Liver (tissue), 9 donors: ENCODE results near the gene SHB. TPM values are rescaled to one million over a fixed set of nuclear protein-coding genes. Genes with fewer than 3 reads are reported as not detected.

ENCODE experiments used
- DNase-seq: peaks from one replicate; pipeline ENCODE4 v3.0.0-alpha.2; 2017; ENCODE audit warnings: low spot score
- H3K27ac ChIP-seq, 2 donors: one replicate each; pipeline ENCODE4 v1.7.0; 2013; ENCODE audit warnings: inconsistent platforms in 2 of 2, low read length in 2 of 2, control low read depth in 1 of 2, low read depth in 1 of 2, mild to moderate bottlenecking in 1 of 2
- H3K27me3 ChIP-seq, 4 donors: one replicate each; pipeline versions ENCODE4 v1.6.1 to v1.7.0; 2013; ENCODE audit warnings: low read length in 3 of 4, inconsistent platforms in 1 of 4, mild to moderate bottlenecking in 1 of 4, moderate library complexity in 1 of 4; ENCODE audit not compliant: control insufficient read depth in 4 of 4, insufficient read depth in 4 of 4
- H3K36me3 ChIP-seq, 4 donors: one replicate each; pipeline versions ENCODE4 v1.6.1 to v1.7.0; 2013; ENCODE audit warnings: low read length in 3 of 4, mild to moderate bottlenecking in 3 of 4, low read depth in 1 of 4, moderate library complexity in 1 of 4; ENCODE audit not compliant: control insufficient read depth in 4 of 4, insufficient read depth in 3 of 4
- H3K4me1 ChIP-seq, 4 donors: one replicate each; pipeline versions ENCODE4 v1.6.1 to v1.7.0; 2013; ENCODE audit warnings: low read length in 3 of 4, mild to moderate bottlenecking in 3 of 4, moderate library complexity in 1 of 4; ENCODE audit not compliant: control insufficient read depth in 4 of 4, insufficient read depth in 4 of 4
- H3K4me3 ChIP-seq, 3 donors: one replicate each; pipeline versions ENCODE4 v1.6.1 to v1.7.0; 2013; ENCODE audit warnings: low read length in 3 of 3, control low read depth in 1 of 3, low read depth in 1 of 3, mild to moderate bottlenecking in 1 of 3
- H3K9ac ChIP-seq, 2 donors: one replicate each; pipeline ENCODE4 v1.7.0; 2013; ENCODE audit warnings: low read length in 2 of 2, mild to moderate bottlenecking in 2 of 2, moderate library complexity in 2 of 2, control low read depth in 1 of 2, low read depth in 1 of 2
- H3K9me3 ChIP-seq, 4 donors: one replicate each; pipeline versions ENCODE4 v1.6.1 to v1.7.0; 2013; ENCODE audit warnings: low read length in 3 of 4; ENCODE audit not compliant: control insufficient read depth in 4 of 4
- ATF3 ChIP-seq: IDR thresholded peaks from 2 replicates; pipeline ENCODE4 v1.6.1; 2016; ENCODE audit warnings: antibody characterized with exemption
- CTCF ChIP-seq: fragments of 150-350 bp; IDR thresholded peaks from 2 replicates; pipeline ENCODE4 v1.5.1; 2017; ENCODE audit warnings: improper control_type of control experiment, low read depth, low read length; ENCODE audit not compliant: missing input control
- EGR1 ChIP-seq, 2 donors: IDR thresholded peaks; 2 replicates each; pipeline ENCODE4 v1.6.1; 2016 to 2018; ENCODE audit warnings: antibody characterized with exemption in 2 of 2, low read depth in 2 of 2
- FOXA1 ChIP-seq: IDR thresholded peaks from 2 replicates; pipeline ENCODE4 v1.6.1; 2016; ENCODE audit warnings: antibody characterized with exemption
- FOXA2 ChIP-seq: IDR thresholded peaks from 2 replicates; pipeline ENCODE4 v1.6.1; 2016; ENCODE audit warnings: antibody characterized with exemption
- GABPA ChIP-seq, 2 donors: IDR thresholded peaks in 1 of 2; conservative IDR thresholded peaks in 1 of 2; 2 replicates each; pipeline ENCODE4 v1.6.1; 2016; ENCODE audit warnings: antibody characterized with exemption in 2 of 2, mild to moderate bottlenecking in 1 of 2, moderate library complexity in 1 of 2
- HNF4A ChIP-seq, 2 donors: conservative IDR thresholded peaks; 2 replicates each; pipeline ENCODE4 v1.6.1; 2016; ENCODE audit warnings: antibody characterized with exemption in 2 of 2, mild to moderate bottlenecking in 2 of 2
- HNF4G ChIP-seq: IDR thresholded peaks from 2 replicates; pipeline ENCODE4 v1.6.1; 2016; ENCODE audit warnings: antibody characterized with exemption
- JUND ChIP-seq, 2 donors: IDR thresholded peaks; 2 replicates each; pipeline ENCODE4 v1.6.1; 2016; ENCODE audit warnings: antibody characterized with exemption in 2 of 2
- MAX ChIP-seq: IDR thresholded peaks from 2 replicates; pipeline ENCODE4 v1.6.1; 2016; ENCODE audit warnings: antibody characterized with exemption
- NR2F2 ChIP-seq: IDR thresholded peaks from 2 replicates; pipeline ENCODE4 v1.6.1; 2016; ENCODE audit warnings: antibody characterized with exemption
- RAD21 ChIP-seq, 2 donors: IDR thresholded peaks; 2 replicates each; pipeline ENCODE4 v1.6.1; 2016; ENCODE audit warnings: antibody characterized with exemption in 2 of 2, mild to moderate bottlenecking in 2 of 2
- REST ChIP-seq: IDR thresholded peaks from 2 replicates; pipeline ENCODE4 v1.6.1; 2016; ENCODE audit warnings: antibody characterized with exemption, mild to moderate bottlenecking
- RXRA ChIP-seq, 2 donors: IDR thresholded peaks; 2 replicates each; pipeline ENCODE4 v1.6.1; 2017 to 2018; ENCODE audit warnings: antibody characterized with exemption in 2 of 2, mild to moderate bottlenecking in 1 of 2
- SP1 ChIP-seq: IDR thresholded peaks from 2 replicates; pipeline ENCODE4 v1.6.1; 2018; ENCODE audit warnings: antibody characterized with exemption, mild to moderate bottlenecking
- TAF1 ChIP-seq: conservative IDR thresholded peaks from 2 replicates; pipeline ENCODE4 v1.6.1; 2016; ENCODE audit warnings: antibody characterized with exemption, mild to moderate bottlenecking
- YY1 ChIP-seq: IDR thresholded peaks from 2 replicates; pipeline ENCODE4 v1.6.1; 2016; ENCODE audit warnings: antibody characterized with exemption, mild to moderate bottlenecking
- ZBTB33 ChIP-seq: IDR thresholded peaks from 2 replicates; pipeline ENCODE4 v1.6.1; 2016; ENCODE audit warnings: antibody characterized with exemption
- WGBS: extraction: QIAGEN DNeasy Blood & Tissue Kit; methylation state at CpG from one replicate; pipeline ENCODE4 v1.1.7; 2013; 5-methylcytosine and 5-hydroxymethylcytosine counted together
- polyA plus RNA-seq, 2 donors: library from polyadenylated mRNA; stranded (reverse) in 1 of 2; unstranded in 1 of 2; fragments of 200-250 nt in 1 of 2; fragments of >200 nt in 1 of 2; fragmentation: Nextera tagmentation in 1 of 2; extraction: Ambion mirVana in 1 of 2; gene quantifications; one replicate each; pipeline versions ENCODE4 v1.2.1 to v1.2.3, GENCODE V29; 2013 to 2015
- total RNA-seq, 2 donors: library from RNA; depleted of rRNA; stranded (reverse); fragments of >200 nt; gene quantifications; one replicate each; pipeline ENCODE4 v1.2.3, GENCODE V29; 2014
- donor health status: healthy.
- donor health status: healthy.
- donor health status: healthy.
- donor health status: healthy.
- donor health status: healthy.

SHB gene
- total and polyA plus RNA-seq, 4 donors: 3.4 to 17.3 (median 7.0) TPM

- Histone ChIP-seq H3K27ac (peak overlapping the region in 1 of 2 donors; percentile 25), H3K4me3 (no peak overlapping the region)
- TF ChIP-seq JUND (IDR thresholded peaks at IDR 0.05) (no peak), EGR1 (IDR thresholded peaks at IDR 0.05; ENCODE audit: low read depth in 2 of 2) (no peak), HNF4A (conservative IDR thresholded peaks at IDR 0.05) (no peak), CTCF (no peak), RAD21 (IDR thresholded peaks at IDR 0.05) (no peak), ZBTB33 (no peak), SP1 (no peak), YY1 (no peak), FOXA1 (no peak), HNF4G (no peak)
Observed at GRCh38 chr9:38020151-38021076, 48.6 kb downstream of the SHB start.

GRCh38 chr9:38019731-38020130 is 49.3 kb downstream of the SHB start:
- H3K9ac ChIP-seq: no peak overlapping the region
- H3K4me3 ChIP-seq: no peak overlapping the region
- no peaks in the 10 kb centered on the region for H3K27me3 ChIP-seq
- H3K27ac ChIP-seq: peak overlapping the region; percentile 72 to 92
- no peak for TF ChIP-seq RXRA (IDR thresholded peaks at IDR 0.05)
- no peak for TF ChIP-seq FOXA2
- TF ChIP-seq MAX: no peak
- no peak for TF ChIP-seq JUND (IDR thresholded peaks at IDR 0.05)
- TF ChIP-seq HNF4A (conservative IDR thresholded peaks at IDR 0.05): no peak
- no peak for TF ChIP-seq HNF4G
- no peak for TF ChIP-seq ZBTB33
- TF ChIP-seq ATF3: no peak
- TF ChIP-seq FOXA1: no peak
- TF ChIP-seq GABPA (IDR thresholded peaks at IDR 0.05 in 1 of 2, conservative IDR thresholded peaks at IDR 0.05 in 1 of 2): no peak
- no peak for TF ChIP-seq EGR1 (IDR thresholded peaks at IDR 0.05; ENCODE audit: low read depth in 2 of 2)
- TF ChIP-seq CTCF: no peak
- no peak for TF ChIP-seq YY1
- TF ChIP-seq NR2F2: no peak
- no peak for TF ChIP-seq REST
- no peak for TF ChIP-seq SP1
- no peak for TF ChIP-seq RAD21 (IDR thresholded peaks at IDR 0.05)
- TF ChIP-seq TAF1: no peak
- 94% methylated on average over 3 of the region's 3 CpGs for WGBS
- no peaks in the 10 kb centered on the region for H3K9me3 ChIP-seq
- DNase-seq: no peak
- peaks cover 0 to 9% (median 6%) of the 10 kb centered on the region in 4 donors for H3K36me3 ChIP-seq
- peaks cover 27 to 78% (median 71%) of the 10 kb centered on the region in 4 donors for H3K4me1 ChIP-seq

More at GRCh38 chr9:38020151-38021076, 48.6 kb downstream of the SHB start:
- no peaks in the 10 kb centered on the region for H3K27me3 ChIP-seq
- H3K4me1 ChIP-seq: peaks cover 29 to 85% (median 78%) of the 10 kb centered on the region in 4 donors
- H3K36me3 ChIP-seq: peaks cover 0 to 3% (median 1%) of the 10 kb centered on the region in 4 donors
- WGBS: 65% methylated on average over 10 of the region's 10 CpGs
- no peaks in the 10 kb centered on the region for H3K9me3 ChIP-seq
- H3K9ac ChIP-seq: no peak overlapping the region
- DNase-seq: no peak
